ENCODE results near the gene TAB2. TPM values are rescaled to one million over a fixed set of nuclear protein-coding genes. Genes with fewer than 3 reads are reported as not detected.

The TAB2 gene
- total RNA-seq, 1 experiment from 2014 or later, result 52.2 TPM

GRCh38 chr6:149368065-149368464 lies 50.6 kb downstream of the TAB2 start:
- no peaks in the 10 kb centered on the region for H3K9me3 ChIP-seq (ENCODE audit: low read depth, low read length, poor library complexity, severe bottlenecking)
- H3K36me3 ChIP-seq (ENCODE audit: insufficient read depth, low read length, poor library complexity, severe bottlenecking), result no peaks in the 10 kb centered on the region
- H3K27ac ChIP-seq (ENCODE audit: low read depth, low read length, poor library complexity, severe bottlenecking), result no peak overlapping the region
- ChIA-PET POLR2A (ENCODE audit: low non-redundant PET) (no interaction called here), CTCF (no interaction called here)
- H3K4me3 ChIP-seq (ENCODE audit: low read depth, low read length, poor library complexity, severe bottlenecking), result no peak overlapping the region
- H3K4me1 ChIP-seq (ENCODE audit: insufficient read depth, low read length, poor library complexity, severe bottlenecking), result no peaks in the 10 kb centered on the region
- BruUV-seq (replicated peaks), result no TSS peak
- no peaks in the 10 kb centered on the region for H3K27me3 ChIP-seq (replicated peaks; ENCODE audit: insufficient read depth, low read depth, low read length, poor library complexity)
- no peak for DNase-seq (ENCODE audit: low spot score)
- TF ChIP-seq, protein P1, sequence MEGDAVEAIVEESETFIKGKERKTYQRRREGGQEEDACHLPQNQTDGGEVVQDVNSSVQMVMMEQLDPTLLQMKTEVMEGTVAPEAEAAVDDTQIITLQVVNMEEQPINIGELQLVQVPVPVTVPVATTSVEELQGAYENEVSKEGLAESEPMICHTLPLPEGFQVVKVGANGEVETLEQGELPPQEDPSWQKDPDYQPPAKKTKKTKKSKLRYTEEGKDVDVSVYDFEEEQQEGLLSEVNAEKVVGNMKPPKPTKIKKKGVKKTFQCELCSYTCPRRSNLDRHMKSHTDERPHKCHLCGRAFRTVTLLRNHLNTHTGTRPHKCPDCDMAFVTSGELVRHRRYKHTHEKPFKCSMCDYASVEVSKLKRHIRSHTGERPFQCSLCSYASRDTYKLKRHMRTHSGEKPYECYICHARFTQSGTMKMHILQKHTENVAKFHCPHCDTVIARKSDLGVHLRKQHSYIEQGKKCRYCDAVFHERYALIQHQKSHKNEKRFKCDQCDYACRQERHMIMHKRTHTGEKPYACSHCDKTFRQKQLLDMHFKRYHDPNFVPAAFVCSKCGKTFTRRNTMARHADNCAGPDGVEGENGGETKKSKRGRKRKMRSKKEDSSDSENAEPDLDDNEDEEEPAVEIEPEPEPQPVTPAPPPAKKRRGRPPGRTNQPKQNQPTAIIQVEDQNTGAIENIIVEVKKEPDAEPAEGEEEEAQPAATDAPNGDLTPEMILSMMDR (conservative IDR thresholded peaks at IDR 0.05; ENCODE audit: low read depth, low read length), result no peak
- no peak for TF ChIP-seq EZH2 (IDR thresholded peaks at IDR 0.05; ENCODE audit: borderline replicate concordance, low read depth, low read length, poor library complexity, severe bottlenecking)
- intact Hi-C loops (cut with micrococcal nuclease; ENCODE audit: unreplicated experiment), result no loop called here

DNA sequence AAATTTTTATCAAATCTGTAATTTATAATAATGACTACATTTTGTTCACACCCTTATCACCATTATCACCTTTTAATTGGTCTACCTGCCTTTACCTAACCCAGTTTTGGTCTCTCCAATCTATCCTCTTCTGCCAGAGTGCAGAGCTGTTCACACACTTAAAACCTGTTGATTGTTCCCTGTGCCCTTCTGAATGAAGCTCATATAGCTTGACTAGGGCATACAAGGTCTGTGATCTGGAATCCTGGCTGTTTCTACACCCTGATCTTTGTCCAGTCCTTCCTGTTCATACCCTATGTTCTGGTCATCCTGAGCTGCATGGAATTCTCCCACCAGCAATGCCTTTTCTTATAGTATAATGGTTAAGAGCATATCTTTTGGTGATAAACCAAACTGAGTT lies 53.6 kb downstream of the TAB2 start:
- Histone ChIP-seq H3K4me3 (ENCODE audit: low read depth, low read length, poor library complexity, severe bottlenecking) (no peak overlapping the region), H3K27me3 (replicated peaks; ENCODE audit: insufficient read depth, low read depth, low read length, poor library complexity) (no peaks in the 10 kb centered on the region), H3K36me3 (ENCODE audit: insufficient read depth, low read length, poor library complexity, severe bottlenecking) (no peaks in the 10 kb centered on the region), H3K4me1 (ENCODE audit: insufficient read depth, low read length, poor library complexity, severe bottlenecking) (peaks cover 3% of the 10 kb centered on the region), H3K9me3 (ENCODE audit: low read depth, low read length, poor library complexity, severe bottlenecking) (no peaks in the 10 kb centered on the region), H3K27ac (ENCODE audit: low read depth, low read length, poor library complexity, severe bottlenecking) (no peak overlapping the region)
- BruUV-seq (replicated peaks), result no TSS peak
- POLR2A ChIA-PET (ENCODE audit: low non-redundant PET), result interaction anchor here (0.7 kb wide), 1 partner anchor 158 kb away, joined by 4 read pairs; no protein-coding TSS in a partner anchor
- no peak for TF ChIP-seq EZH2 (IDR thresholded peaks at IDR 0.05; ENCODE audit: borderline replicate concordance, low read depth, low read length, poor library complexity, severe bottlenecking)
- TF ChIP-seq, protein P1 (conservative IDR thresholded peaks at IDR 0.05; ENCODE audit: low read depth, low read length), result no peak
- intact Hi-C loops (cut with micrococcal nuclease; ENCODE audit: unreplicated experiment), result no loop called here
- CTCF ChIA-PET, result no interaction called here
- DNase-seq (ENCODE audit: low spot score), result no peak

DNA sequence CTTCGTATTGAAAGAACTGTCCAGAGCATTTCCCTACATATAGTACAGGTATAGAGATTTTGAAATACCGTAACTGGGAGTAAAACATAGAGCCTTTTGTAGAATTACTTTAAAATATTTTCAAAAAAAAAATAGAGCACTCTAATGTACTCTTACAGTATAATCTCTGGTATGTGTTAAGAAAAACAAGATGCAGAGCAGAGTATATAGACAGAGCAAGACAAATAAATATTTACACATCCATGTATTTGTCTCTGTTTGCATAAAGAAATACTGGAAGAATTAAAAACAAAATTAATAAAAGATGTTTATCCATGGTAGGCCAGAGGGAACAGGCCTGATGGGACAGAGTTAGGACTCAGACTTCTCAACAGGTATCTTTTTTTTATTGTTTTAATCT lies 54.5 kb downstream of the TAB2 start:
- ChIA-PET CTCF (no interaction called here), POLR2A (ENCODE audit: low non-redundant PET) (no interaction called here)
- Histone ChIP-seq H3K36me3 (ENCODE audit: insufficient read depth, low read length, poor library complexity, severe bottlenecking) (no peaks in the 10 kb centered on the region), H3K4me3 (ENCODE audit: low read depth, low read length, poor library complexity, severe bottlenecking) (no peak overlapping the region), H3K9me3 (ENCODE audit: low read depth, low read length, poor library complexity, severe bottlenecking) (no peaks in the 10 kb centered on the region), H3K27me3 (replicated peaks; ENCODE audit: insufficient read depth, low read depth, low read length, poor library complexity) (no peaks in the 10 kb centered on the region), H3K27ac (ENCODE audit: low read depth, low read length, poor library complexity, severe bottlenecking) (no peak overlapping the region), H3K4me1 (ENCODE audit: insufficient read depth, low read length, poor library complexity, severe bottlenecking) (peaks cover 6% of the 10 kb centered on the region)
- no peak for DNase-seq (ENCODE audit: low spot score)
- TF ChIP-seq, protein P1 (conservative IDR thresholded peaks at IDR 0.05; ENCODE audit: low read depth, low read length), result no peak
- no peak for TF ChIP-seq EZH2 (IDR thresholded peaks at IDR 0.05; ENCODE audit: borderline replicate concordance, low read depth, low read length, poor library complexity, severe bottlenecking)
- intact Hi-C loops (cut with micrococcal nuclease; ENCODE audit: unreplicated experiment), result no loop called here
- no TSS peak for BruUV-seq (replicated peaks)

All from A673 (cell line).